H1 (cell line): Measurements from ENCODE around the gene SERHL2. TPM values are rescaled to one million over a fixed set of nuclear protein-coding genes. Genes with fewer than 3 reads are reported as not detected.
"Not testable (repeated sequence)": the region's sequence is repeated elsewhere in the genome, so short reads cannot be mapped to it uniquely, and the experiment has no call there.

Experiments used
- CTCF ChIA-PET: fragments of 300-600 bp; sonication (Branson Sonifier 250); formaldehyde crosslinking; loops from one replicate; lab custom pipeline; 2021; ENCODE audit not compliant: partially characterized antibody; lab: Charles Lee
- POLR2A ChIA-PET: fragments of 300-600 bp; sonication (Branson Sonifier 250); formaldehyde crosslinking; loops from one replicate; lab custom pipeline; 2021; ENCODE audit warnings: inconsistent platforms; ENCODE audit not compliant: partially characterized antibody; lab: Charles Lee
- DNase-seq, 2 experiments: peaks; one replicate each; pipeline versions ENCODE4 v3.0.0 to v3.0.0-alpha.2; 2010 to 2022; ENCODE audit warnings: low spot score in 2 of 2, low read depth in 1 of 2, mixed read lengths in 1 of 2
- FAIRE-seq: peaks from 2 replicates; lab custom pipeline; 2011; peaks lifted over from hg19 to GRCh38; lab: Jason Lieb, UNC
- H2AFZ ChIP-seq: 2 replicates; pipeline ENCODE4 v1.8.1; 2012; ENCODE audit warnings: low read length, inconsistent platforms
- H2AK5ac ChIP-seq: 2 replicates; pipeline ENCODE4 v1.6.1; 2013; ENCODE audit warnings: low read depth, low read length
- H2BK120ac ChIP-seq: replicated peaks from 2 replicates; pipeline ENCODE3; 2013; ENCODE audit warnings: low read depth, low read length, inconsistent platforms
- H2BK12ac ChIP-seq: 2 replicates; pipeline ENCODE4 v1.6.1; 2013; ENCODE audit warnings: low read depth, low read length
- H2BK15ac ChIP-seq: 2 replicates; pipeline ENCODE4 v1.6.1; 2013; ENCODE audit warnings: low read length
- H2BK20ac ChIP-seq: 2 replicates; pipeline ENCODE4 v1.6.1; 2013; ENCODE audit warnings: low read length
- H2BK5ac ChIP-seq: 2 replicates; pipeline ENCODE4 v1.6.1; 2013; ENCODE audit warnings: low read depth, low read length
- H3K14ac ChIP-seq: 2 replicates; pipeline ENCODE4 v1.6.1; 2013; ENCODE audit warnings: inconsistent platforms; ENCODE audit not compliant: insufficient read length
- H3K18ac ChIP-seq: 2 replicates; pipeline ENCODE4 v1.6.1; 2013; ENCODE audit warnings: low read length; ENCODE audit errors: extremely low read depth
- H3K23ac ChIP-seq: 2 replicates; pipeline ENCODE4 v1.6.1; 2013; ENCODE audit warnings: inconsistent platforms; ENCODE audit not compliant: insufficient read length
- H3K23me2 ChIP-seq: 2 replicates; pipeline ENCODE4 v1.6.1; 2013; ENCODE audit warnings: low read depth, low read length
- H3K27ac ChIP-seq: 2 replicates; pipeline ENCODE4 v1.6.1; 2011; ENCODE audit warnings: low read depth, low read length, inconsistent platforms
- H3K27me3 ChIP-seq, 4 experiments: replicated peaks in 1 of 4; 1 replicate in 1 of 4; 2 replicates in 3 of 4; pipeline versions ENCODE4 v1.6.1 to v1.8.1; 2011 to 2013; ENCODE audit warnings: low read length in 3 of 4, mild to moderate bottlenecking in 3 of 4, inconsistent platforms in 2 of 4, mixed read lengths in 2 of 4, moderate library complexity in 1 of 4; ENCODE audit not compliant: control insufficient read depth in 3 of 4, insufficient read depth in 3 of 4; ENCODE audit errors: extremely low read depth in 1 of 4
- H3K36me3 ChIP-seq, 4 experiments: 2 replicates each; pipeline versions ENCODE4 v1.6.1 to v1.8.1; 2011 to 2013; ENCODE audit warnings: mild to moderate bottlenecking in 4 of 4, low read length in 3 of 4, moderate library complexity in 2 of 4, control low read depth in 1 of 4, inconsistent platforms in 1 of 4; ENCODE audit not compliant: insufficient read depth in 4 of 4, control insufficient read depth in 2 of 4
- H3K4ac ChIP-seq: replicated peaks from 2 replicates; pipeline ENCODE3; 2013; ENCODE audit warnings: low read length, low read depth, mixed read lengths, inconsistent platforms; ENCODE audit not compliant: insufficient read length
- H3K4me1 ChIP-seq, 4 experiments: replicated peaks in 1 of 4; 1 replicate in 1 of 4; 2 replicates in 3 of 4; pipeline versions ENCODE4 v1.6.1 to v1.8.1; 2011 to 2013; ENCODE audit warnings: low read length in 3 of 4, inconsistent platforms in 2 of 4, mixed read lengths in 1 of 4; ENCODE audit not compliant: insufficient read depth in 4 of 4, control insufficient read depth in 3 of 4
- H3K4me2 ChIP-seq, 2 experiments: 2 replicates each; pipeline versions ENCODE4 v1.6.1 to v1.8.1; 2011 to 2013; ENCODE audit warnings: low read depth in 2 of 2, low read length in 2 of 2, control low read depth in 1 of 2, inconsistent platforms in 1 of 2, mild to moderate bottlenecking in 1 of 2; ENCODE audit not compliant: insufficient read depth in 1 of 2
- H3K4me3 ChIP-seq, 4 experiments: fragments of 200-600, 300-600 bp in 1 of 4; sonication (generic), shearing (Covaris generic), sonication (Bioruptor Twin) in 1 of 4; 2 replicates each; pipeline versions ENCODE4 v1.5.1 to v1.8.1; 2011 to 2016; ENCODE audit warnings: low read length in 4 of 4, low read depth in 3 of 4, control low read depth in 2 of 4, inconsistent platforms in 2 of 4, mild to moderate bottlenecking in 2 of 4, mixed read lengths in 1 of 4, moderate library complexity in 1 of 4; ENCODE audit not compliant: insufficient read depth in 2 of 4; ENCODE audit errors: extremely low read depth in 1 of 4
- H3K56ac ChIP-seq: replicated peaks from 2 replicates; pipeline ENCODE3; 2013; ENCODE audit warnings: low read depth, mild to moderate bottlenecking, mixed read lengths, low read length, inconsistent platforms; ENCODE audit not compliant: insufficient read length
- H3K79me1 ChIP-seq: 2 replicates; pipeline ENCODE4 v1.6.1; 2013; ENCODE audit warnings: low read depth, low read length, control low read depth
- H3K79me2 ChIP-seq, 2 experiments: 2 replicates each; pipeline versions ENCODE4 v1.6.1 to v1.8.1; 2012 to 2013; ENCODE audit warnings: low read length in 2 of 2, mild to moderate bottlenecking in 2 of 2, inconsistent platforms in 1 of 2; ENCODE audit not compliant: insufficient read depth in 2 of 2, control insufficient read depth in 1 of 2
- H3K9ac ChIP-seq, 4 experiments: replicated peaks in 1 of 4; 1 replicate in 1 of 4; 2 replicates in 3 of 4; pipeline versions ENCODE4 v1.6.1 to v1.8.1; 2011 to 2013; ENCODE audit warnings: low read depth in 3 of 4, low read length in 3 of 4, control low read depth in 2 of 4, mild to moderate bottlenecking in 2 of 4, moderate library complexity in 2 of 4, inconsistent platforms in 1 of 4; ENCODE audit errors: extremely low read depth in 1 of 4
- H3K9me3 ChIP-seq, 2 experiments: 2 replicates each; pipeline versions ENCODE4 v1.6.1 to v1.8.1; 2012 to 2013; ENCODE audit warnings: mild to moderate bottlenecking in 2 of 2, moderate library complexity in 2 of 2, control low read depth in 1 of 2, inconsistent platforms in 1 of 2, low read depth in 1 of 2, low read length in 1 of 2, mixed read lengths in 1 of 2; ENCODE audit not compliant: insufficient read depth in 2 of 2
- H4K20me1 ChIP-seq, 2 experiments: replicated peaks in 1 of 2; 2 replicates each; pipeline versions ENCODE3 to v1.8.1; 2011 to 2013; ENCODE audit warnings: inconsistent platforms in 2 of 2, low read length in 2 of 2, mild to moderate bottlenecking in 1 of 2; ENCODE audit not compliant: insufficient read depth in 2 of 2, control insufficient read depth in 1 of 2
- H4K5ac ChIP-seq: 2 replicates; pipeline ENCODE4 v1.6.1; 2013; ENCODE audit warnings: low read length, low read depth, mixed read lengths, inconsistent platforms; ENCODE audit not compliant: insufficient read length
- H4K8ac ChIP-seq: 2 replicates; pipeline ENCODE4 v1.8.0; 2013; ENCODE audit warnings: mild to moderate bottlenecking, moderate library complexity, low read length, inconsistent platforms; ENCODE audit not compliant: insufficient read depth; ENCODE audit errors: extremely low read depth
- H4K91ac ChIP-seq: replicated peaks from 2 replicates; pipeline ENCODE3; 2013; ENCODE audit warnings: low read length, mixed read lengths, inconsistent platforms; ENCODE audit not compliant: insufficient read length
- WGBS, 2 experiments: shearing (Covaris generic) in 1 of 2; methylation state at CpG; one replicate each; pipeline versions ENCODE4 v1.1.6 to v1.1.7; 2013 to 2015; ENCODE audit warnings: low lambda C conversion rate in 2 of 2, mixed read lengths in 2 of 2, inconsistent platforms in 1 of 2, low coverage in 1 of 2, missing lambda C conversion rate in 1 of 2; ENCODE audit not compliant: insufficient replicate concordance in 2 of 2, insufficient coverage in 1 of 2, insufficient read length in 1 of 2; ENCODE audit errors: extremely low coverage in 1 of 2, missing lambda C conversion rate in 1 of 2; 5-methylcytosine and 5-hydroxymethylcytosine counted together
- polyA plus RNA-seq, 7 experiments: library from polyadenylated mRNA; depleted of rRNA in 3 of 7; stranded (reverse) in 5 of 7; unstranded in 2 of 7; fragments of >200 nt in 5 of 7; fragments of 200-250 nt in 2 of 7; gene quantifications; 1 replicate in 5 of 7; 2 replicates in 1 of 7; 4 replicates in 1 of 7; pipeline versions ENCODE4 v1.2.1 to v1.2.3, GENCODE V29; 2011 to 2013; ENCODE audit warnings: missing spikeins in 2 of 7, mixed read lengths in 2 of 7
- total RNA-seq: library from RNA; stranded (reverse); fragmentation: NEBNext Ultra II Directional; extraction: Animal tissue kit (Norgen Biotek cat#: 25700); gene quantifications from 2 replicates; pipeline ENCODE4 v1.2.1, GENCODE V29; 2021

The SERHL2 gene
- total and polyA plus RNA-seq, 2 of the 8 experiments (the other 6 are each of a cell fraction or from before 2014, with no cell fraction given): 0.91 TPM; not detected in 1

DNA sequence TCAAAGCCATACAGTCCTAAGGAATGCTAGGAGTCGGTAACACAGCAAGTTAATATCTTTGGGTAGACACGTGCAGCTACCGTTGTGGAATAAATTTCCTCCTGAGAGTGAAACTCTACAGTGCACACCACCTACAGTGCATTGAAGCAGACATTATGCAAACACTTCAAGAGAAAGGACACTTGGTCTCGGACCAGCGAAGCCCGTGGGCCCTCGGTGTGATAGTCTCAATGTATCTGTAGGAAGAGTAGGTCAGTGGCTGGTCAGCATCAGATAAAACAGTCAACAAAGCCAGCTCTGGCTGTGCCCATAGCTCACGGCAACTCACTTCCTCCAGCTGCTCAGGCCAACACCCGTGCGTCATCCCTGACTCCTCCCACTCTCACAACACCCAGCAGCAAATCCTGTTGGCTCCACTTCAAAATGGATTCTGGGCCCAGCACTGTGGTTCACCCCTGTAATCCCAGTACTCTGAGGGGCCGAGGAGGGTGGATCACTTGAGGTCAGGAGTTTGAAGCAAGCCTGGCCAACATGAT, 14.5 kb upstream of the SERHL2 start:
- not testable (repeated sequence) for H4K91ac ChIP-seq

More for the DNA sequence above, 14.5 kb upstream of the SERHL2 start:
- H3K14ac ChIP-seq, H3K23ac ChIP-seq, H2BK12ac ChIP-seq, H3K18ac ChIP-seq, DNase-seq, H3K79me2 ChIP-seq, H3K4me3 ChIP-seq, H4K8ac ChIP-seq, H3K23me2 ChIP-seq, H2BK15ac ChIP-seq, H3K79me1 ChIP-seq, H3K27me3 ChIP-seq, H3K9ac ChIP-seq, H2BK120ac ChIP-seq, H3K9me3 ChIP-seq, H4K5ac ChIP-seq, H2AFZ ChIP-seq, FAIRE-seq, H2BK20ac ChIP-seq, H2BK5ac ChIP-seq, H3K56ac ChIP-seq, H3K4ac ChIP-seq, H2AK5ac ChIP-seq, POLR2A ChIA-PET, H3K4me1 ChIP-seq, H4K20me1 ChIP-seq, H3K4me2 ChIP-seq, H3K27ac ChIP-seq, H3K36me3 ChIP-seq: not testable (repeated sequence)
- CTCF ChIA-PET: interaction anchor here (0.7 to 2.6 kb wide), 2 partner anchors 22 to 1913 kb away, joined by 3 to 12 read pairs; no protein-coding TSS in a partner anchor
- 96% methylated on average over 7 of the region's 11 CpGs; no CpG with 5 or more reads in 1 of the 2 experiments for WGBS, 2 experiments
